Measurements from ENCODE around the gene NEIL3. TPM values are rescaled to one million over a fixed set of nuclear protein-coding genes. Genes with fewer than 3 reads are reported as not detected.
A peak's percentile ranks its signal among the peaks of the same experiment; 100 is the strongest.

NEIL3 gene, protein sequence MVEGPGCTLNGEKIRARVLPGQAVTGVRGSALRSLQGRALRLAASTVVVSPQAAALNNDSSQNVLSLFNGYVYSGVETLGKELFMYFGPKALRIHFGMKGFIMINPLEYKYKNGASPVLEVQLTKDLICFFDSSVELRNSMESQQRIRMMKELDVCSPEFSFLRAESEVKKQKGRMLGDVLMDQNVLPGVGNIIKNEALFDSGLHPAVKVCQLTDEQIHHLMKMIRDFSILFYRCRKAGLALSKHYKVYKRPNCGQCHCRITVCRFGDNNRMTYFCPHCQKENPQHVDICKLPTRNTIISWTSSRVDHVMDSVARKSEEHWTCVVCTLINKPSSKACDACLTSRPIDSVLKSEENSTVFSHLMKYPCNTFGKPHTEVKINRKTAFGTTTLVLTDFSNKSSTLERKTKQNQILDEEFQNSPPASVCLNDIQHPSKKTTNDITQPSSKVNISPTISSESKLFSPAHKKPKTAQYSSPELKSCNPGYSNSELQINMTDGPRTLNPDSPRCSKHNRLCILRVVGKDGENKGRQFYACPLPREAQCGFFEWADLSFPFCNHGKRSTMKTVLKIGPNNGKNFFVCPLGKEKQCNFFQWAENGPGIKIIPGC
- polyA plus RNA-seq (0.15 TPM in 1 of 2 replicates, not detected in the other), polyA minus RNA-seq (2.2 and 3.4 TPM in 2 replicates)

DNA sequence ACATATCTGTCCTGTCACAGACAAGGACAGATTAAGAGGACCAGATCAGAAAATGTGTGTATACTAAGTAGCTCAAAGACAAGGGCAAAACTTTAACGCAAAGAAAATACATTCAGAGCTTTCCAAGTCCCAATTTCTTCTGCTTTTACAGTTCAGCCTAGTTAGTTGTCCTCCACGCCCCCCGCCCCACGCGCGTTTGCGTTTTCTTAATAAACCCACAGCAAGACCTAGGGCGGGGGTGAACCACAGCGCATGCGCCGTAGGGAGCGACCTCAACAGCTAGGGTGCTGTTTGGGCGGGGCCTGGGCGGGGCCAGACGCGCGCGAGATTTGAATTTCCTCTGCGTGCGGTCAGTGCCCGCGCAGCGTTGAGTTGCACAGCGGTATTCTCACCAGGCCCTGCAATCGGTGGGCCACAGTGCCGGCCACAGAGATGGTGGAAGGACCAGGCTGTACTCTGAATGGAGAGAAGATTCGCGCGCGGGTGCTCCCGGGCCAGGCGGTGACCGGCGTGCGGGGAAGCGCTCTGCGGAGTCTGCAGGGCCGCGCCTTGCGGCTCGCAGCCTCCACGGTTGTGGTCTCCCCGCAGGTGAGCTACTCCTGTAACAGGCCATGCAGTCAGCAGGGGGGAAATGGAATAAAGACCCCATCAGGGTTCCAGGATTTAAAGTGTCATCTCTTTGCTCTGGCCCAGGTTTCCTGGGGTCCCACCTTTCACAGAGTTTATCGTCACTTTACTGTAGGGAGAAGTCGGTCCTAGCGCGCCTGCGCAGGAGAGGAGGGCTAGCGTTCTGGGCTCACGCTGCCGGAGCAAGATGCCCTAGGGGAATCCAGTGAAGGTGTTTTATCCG lies at the start of gene NEIL3:
NEIL3 (plus strand) TSS at position 353 of the 850 bp plus-strand sequence; CDS start at position 433, 80 bp downstream.
- H3K9me2 ChIP-seq (ENCODE audit: insufficient read depth, low read length): no peaks in the 10 kb centered on the region
- TF ChIP-seq, protein P1, sequence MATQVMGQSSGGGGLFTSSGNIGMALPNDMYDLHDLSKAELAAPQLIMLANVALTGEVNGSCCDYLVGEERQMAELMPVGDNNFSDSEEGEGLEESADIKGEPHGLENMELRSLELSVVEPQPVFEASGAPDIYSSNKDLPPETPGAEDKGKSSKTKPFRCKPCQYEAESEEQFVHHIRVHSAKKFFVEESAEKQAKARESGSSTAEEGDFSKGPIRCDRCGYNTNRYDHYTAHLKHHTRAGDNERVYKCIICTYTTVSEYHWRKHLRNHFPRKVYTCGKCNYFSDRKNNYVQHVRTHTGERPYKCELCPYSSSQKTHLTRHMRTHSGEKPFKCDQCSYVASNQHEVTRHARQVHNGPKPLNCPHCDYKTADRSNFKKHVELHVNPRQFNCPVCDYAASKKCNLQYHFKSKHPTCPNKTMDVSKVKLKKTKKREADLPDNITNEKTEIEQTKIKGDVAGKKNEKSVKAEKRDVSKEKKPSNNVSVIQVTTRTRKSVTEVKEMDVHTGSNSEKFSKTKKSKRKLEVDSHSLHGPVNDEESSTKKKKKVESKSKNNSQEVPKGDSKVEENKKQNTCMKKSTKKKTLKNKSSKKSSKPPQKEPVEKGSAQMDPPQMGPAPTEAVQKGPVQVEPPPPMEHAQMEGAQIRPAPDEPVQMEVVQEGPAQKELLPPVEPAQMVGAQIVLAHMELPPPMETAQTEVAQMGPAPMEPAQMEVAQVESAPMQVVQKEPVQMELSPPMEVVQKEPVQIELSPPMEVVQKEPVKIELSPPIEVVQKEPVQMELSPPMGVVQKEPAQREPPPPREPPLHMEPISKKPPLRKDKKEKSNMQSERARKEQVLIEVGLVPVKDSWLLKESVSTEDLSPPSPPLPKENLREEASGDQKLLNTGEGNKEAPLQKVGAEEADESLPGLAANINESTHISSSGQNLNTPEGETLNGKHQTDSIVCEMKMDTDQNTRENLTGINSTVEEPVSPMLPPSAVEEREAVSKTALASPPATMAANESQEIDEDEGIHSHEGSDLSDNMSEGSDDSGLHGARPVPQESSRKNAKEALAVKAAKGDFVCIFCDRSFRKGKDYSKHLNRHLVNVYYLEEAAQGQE (IDR thresholded peaks at IDR 0.05; ENCODE audit: borderline replicate concordance): no peak
- TF ChIP-seq MXI1 (conservative IDR thresholded peaks at IDR 0.05; ENCODE audit: poor library complexity, severe bottlenecking): peak; percentile 99
- no peak for TF ChIP-seq EZH2 (IDR thresholded peaks at IDR 0.05; ENCODE audit: borderline replicate concordance, insufficient read depth, low read length, poor library complexity, severe bottlenecking)
- no peak for TF ChIP-seq EP300 (conservative IDR thresholded peaks at IDR 0.05; ENCODE audit: poor library complexity, severe bottlenecking)
- TF ChIP-seq TAF1 (IDR thresholded peaks at IDR 0.05; ENCODE audit: low read depth): no peak
- no peak for TF ChIP-seq POLR2AphosphoS5 (IDR thresholded peaks at IDR 0.05)
- TF ChIP-seq RAD21 (conservative IDR thresholded peaks at IDR 0.05): peak; percentile 58
- TF ChIP-seq SMC3 (conservative IDR thresholded peaks at IDR 0.05; ENCODE audit: poor library complexity): peak; percentile 59
- TF ChIP-seq, protein P2, sequence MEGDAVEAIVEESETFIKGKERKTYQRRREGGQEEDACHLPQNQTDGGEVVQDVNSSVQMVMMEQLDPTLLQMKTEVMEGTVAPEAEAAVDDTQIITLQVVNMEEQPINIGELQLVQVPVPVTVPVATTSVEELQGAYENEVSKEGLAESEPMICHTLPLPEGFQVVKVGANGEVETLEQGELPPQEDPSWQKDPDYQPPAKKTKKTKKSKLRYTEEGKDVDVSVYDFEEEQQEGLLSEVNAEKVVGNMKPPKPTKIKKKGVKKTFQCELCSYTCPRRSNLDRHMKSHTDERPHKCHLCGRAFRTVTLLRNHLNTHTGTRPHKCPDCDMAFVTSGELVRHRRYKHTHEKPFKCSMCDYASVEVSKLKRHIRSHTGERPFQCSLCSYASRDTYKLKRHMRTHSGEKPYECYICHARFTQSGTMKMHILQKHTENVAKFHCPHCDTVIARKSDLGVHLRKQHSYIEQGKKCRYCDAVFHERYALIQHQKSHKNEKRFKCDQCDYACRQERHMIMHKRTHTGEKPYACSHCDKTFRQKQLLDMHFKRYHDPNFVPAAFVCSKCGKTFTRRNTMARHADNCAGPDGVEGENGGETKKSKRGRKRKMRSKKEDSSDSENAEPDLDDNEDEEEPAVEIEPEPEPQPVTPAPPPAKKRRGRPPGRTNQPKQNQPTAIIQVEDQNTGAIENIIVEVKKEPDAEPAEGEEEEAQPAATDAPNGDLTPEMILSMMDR (IDR thresholded peaks at IDR 0.05; ENCODE audit: poor library complexity, severe bottlenecking): no peak
- peak within 1 kb of the TSS; percentile 71 for H2AFZ ChIP-seq (ENCODE audit: low read depth, low read length)
- H4K20me1 ChIP-seq (ENCODE audit: insufficient read depth): no peaks in the 10 kb centered on the region
- H3F3A ChIP-seq (ENCODE audit: insufficient read depth, low read length, poor library complexity, severe bottlenecking): no peaks in the 10 kb centered on the region
- no peaks in the 10 kb centered on the region for H3K9me3 ChIP-seq (ENCODE audit: low read length)
- no peak within 1 kb of the TSS for H3K9ac ChIP-seq (ENCODE audit: low read length)
- peak within 1 kb of the TSS; percentile 81 for H3K4me2 ChIP-seq (ENCODE audit: low read length)
- no peaks in the 10 kb centered on the region for H3K36me3 ChIP-seq (ENCODE audit: insufficient read depth, low read length)
- peaks cover 9% of the 10 kb centered on the region for H3K79me2 ChIP-seq (replicated peaks; ENCODE audit: insufficient read depth, low read length)
- H3K27ac ChIP-seq (ENCODE audit: low read length): no peak within 1 kb of the TSS
- H3K4me3 ChIP-seq (ENCODE audit: low read length): peak within 1 kb of the TSS; percentile 86
- H3K27me3 ChIP-seq (ENCODE audit: insufficient read depth, low read depth, low read length): no peaks in the 10 kb centered on the region

DNA sequence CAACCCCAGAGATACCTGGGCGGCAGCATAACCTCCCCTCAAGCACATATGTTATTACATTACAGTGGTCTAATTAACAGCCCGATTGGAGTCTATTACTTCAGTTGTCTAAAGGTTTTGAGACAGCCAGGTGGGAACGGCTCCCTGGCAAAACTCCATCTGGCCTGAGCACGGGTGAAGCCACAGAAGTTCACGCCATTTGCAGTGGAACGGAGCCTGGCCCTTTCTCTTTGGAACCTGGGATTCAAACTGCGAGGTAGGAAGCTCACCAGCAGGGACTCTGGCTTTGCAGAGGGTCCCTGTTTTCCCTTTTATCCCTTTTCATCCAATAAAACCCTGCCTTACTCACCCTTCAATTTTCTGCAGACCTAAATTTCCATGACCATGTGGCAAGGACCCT lies 45.9 kb upstream of the NEIL3 start:
- H3K27me3 ChIP-seq (ENCODE audit: insufficient read depth, low read depth, low read length): no peaks in the 10 kb centered on the region
- no peak overlapping the region for H3K9ac ChIP-seq (ENCODE audit: low read length)
- H3K4me3 ChIP-seq (ENCODE audit: low read length): no peak overlapping the region
- no peak overlapping the region for H2AFZ ChIP-seq (ENCODE audit: low read depth, low read length)
- H4K20me1 ChIP-seq (ENCODE audit: insufficient read depth): no peaks in the 10 kb centered on the region
- no peaks in the 10 kb centered on the region for H3K36me3 ChIP-seq (ENCODE audit: insufficient read depth, low read length)
- no peak overlapping the region for H3K4me2 ChIP-seq (ENCODE audit: low read length)
- peaks cover 3% of the 10 kb centered on the region for H3F3A ChIP-seq (ENCODE audit: insufficient read depth, low read length, poor library complexity, severe bottlenecking)
- H3K27ac ChIP-seq (ENCODE audit: low read length): no peak overlapping the region
- no peaks in the 10 kb centered on the region for H3K9me2 ChIP-seq (ENCODE audit: insufficient read depth, low read length)
- no peak for TF ChIP-seq SMC3 (conservative IDR thresholded peaks at IDR 0.05; ENCODE audit: poor library complexity)
- no peaks in the 10 kb centered on the region for H3K79me2 ChIP-seq (replicated peaks; ENCODE audit: insufficient read depth, low read length)
- H3K9me3 ChIP-seq (ENCODE audit: low read length): no peaks in the 10 kb centered on the region

All from neural cell (in vitro differentiated cells).